GM13977 (cell line): Measurements from ENCODE around the gene IPO7.
A peak's percentile ranks its signal among the peaks of the same experiment; 100 is the strongest.
"Not testable (repeated sequence)": the region's sequence is repeated elsewhere in the genome, so short reads cannot be mapped to it uniquely, and the experiment has no call there.

Experiments used
- DNase-seq: peaks from one replicate; pipeline ENCODE4 v3.0.0; 2012; ENCODE audit warnings: low spot score
- in situ Hi-C: fragments of 300-500 bp; cut with MboI; formaldehyde crosslinking; loops from one replicate; pipeline ENCODE4 v1.12.0; 2022; ENCODE audit warnings: low sequenced_read_pairs, low pct_unique_long_range_greater_than_20kb, mixed read lengths, inconsistent platforms; ENCODE audit not compliant: unreplicated experiment
- TF ChIP-seq, protein P1 (sequence below): IDR thresholded peaks from 2 replicates; pipeline ENCODE4 v1.5.1; 2012; ENCODE audit warnings: mild to moderate bottlenecking, control low read depth; ENCODE audit not compliant: insufficient read depth; ENCODE audit errors: extremely low read depth, missing control alignments

The IPO7 gene

DNA sequence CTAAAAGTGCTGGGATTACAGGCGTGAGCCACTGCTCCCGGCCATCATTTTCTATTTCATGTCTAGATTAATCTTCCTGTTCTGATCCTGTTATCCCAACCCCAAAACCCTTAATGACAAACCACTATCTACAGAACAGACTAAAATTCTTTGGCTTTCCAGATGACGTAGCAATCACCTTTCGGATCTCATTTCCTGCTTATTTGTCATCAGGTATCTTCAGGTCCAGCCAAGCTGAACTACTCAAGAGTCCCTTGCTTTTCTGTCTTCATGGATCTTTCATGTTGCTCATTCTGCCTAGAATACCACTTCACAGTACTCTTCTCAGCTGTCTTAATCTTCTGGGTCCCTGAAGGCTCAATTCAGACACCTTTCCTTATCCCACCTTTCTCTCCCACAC is 27.4 kb upstream of the IPO7 start:
- in situ Hi-C loops, result no loop called here

DNA sequence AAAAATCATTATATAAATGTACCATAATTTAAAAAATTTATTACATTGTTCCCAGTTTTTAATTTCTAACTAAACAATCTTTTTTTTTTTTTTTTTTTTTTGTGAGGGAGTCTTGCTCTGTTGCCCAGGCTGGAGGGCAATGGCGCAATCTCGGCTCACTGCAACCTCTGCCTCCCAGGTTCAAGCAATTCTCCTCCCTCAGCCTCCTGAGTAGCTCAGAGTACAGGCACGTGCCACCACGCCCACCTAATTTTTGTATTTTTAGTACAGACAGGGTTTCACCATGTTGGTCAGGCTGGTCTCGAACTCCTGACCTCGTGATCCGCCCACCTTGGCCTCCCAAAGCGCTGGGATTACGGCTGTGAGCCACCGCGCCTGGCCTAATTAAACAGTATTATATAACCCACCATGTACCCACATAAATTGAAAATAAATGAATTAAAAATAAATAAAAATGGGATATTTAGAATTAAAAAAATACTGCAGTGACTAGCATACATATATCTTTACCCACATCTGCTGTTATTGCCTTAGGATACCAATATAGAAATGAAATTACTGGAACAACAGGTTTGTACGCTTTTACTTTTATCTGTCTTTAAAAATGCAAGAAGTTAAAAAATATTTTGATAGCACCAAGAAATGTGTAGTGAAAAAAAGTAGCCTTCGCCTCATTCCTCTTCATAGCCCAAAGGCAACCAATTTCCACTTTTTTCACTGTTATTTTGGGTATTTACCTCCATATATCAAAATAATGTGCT is 23.4 kb upstream of the IPO7 start:
- DNase-seq, in situ Hi-C loops: not testable (repeated sequence)

More for the DNA sequence above, 27.4 kb upstream of the IPO7 start:
- DNase-seq, result no peak
- TF ChIP-seq, protein P1, sequence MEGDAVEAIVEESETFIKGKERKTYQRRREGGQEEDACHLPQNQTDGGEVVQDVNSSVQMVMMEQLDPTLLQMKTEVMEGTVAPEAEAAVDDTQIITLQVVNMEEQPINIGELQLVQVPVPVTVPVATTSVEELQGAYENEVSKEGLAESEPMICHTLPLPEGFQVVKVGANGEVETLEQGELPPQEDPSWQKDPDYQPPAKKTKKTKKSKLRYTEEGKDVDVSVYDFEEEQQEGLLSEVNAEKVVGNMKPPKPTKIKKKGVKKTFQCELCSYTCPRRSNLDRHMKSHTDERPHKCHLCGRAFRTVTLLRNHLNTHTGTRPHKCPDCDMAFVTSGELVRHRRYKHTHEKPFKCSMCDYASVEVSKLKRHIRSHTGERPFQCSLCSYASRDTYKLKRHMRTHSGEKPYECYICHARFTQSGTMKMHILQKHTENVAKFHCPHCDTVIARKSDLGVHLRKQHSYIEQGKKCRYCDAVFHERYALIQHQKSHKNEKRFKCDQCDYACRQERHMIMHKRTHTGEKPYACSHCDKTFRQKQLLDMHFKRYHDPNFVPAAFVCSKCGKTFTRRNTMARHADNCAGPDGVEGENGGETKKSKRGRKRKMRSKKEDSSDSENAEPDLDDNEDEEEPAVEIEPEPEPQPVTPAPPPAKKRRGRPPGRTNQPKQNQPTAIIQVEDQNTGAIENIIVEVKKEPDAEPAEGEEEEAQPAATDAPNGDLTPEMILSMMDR, result no peak

DNA sequence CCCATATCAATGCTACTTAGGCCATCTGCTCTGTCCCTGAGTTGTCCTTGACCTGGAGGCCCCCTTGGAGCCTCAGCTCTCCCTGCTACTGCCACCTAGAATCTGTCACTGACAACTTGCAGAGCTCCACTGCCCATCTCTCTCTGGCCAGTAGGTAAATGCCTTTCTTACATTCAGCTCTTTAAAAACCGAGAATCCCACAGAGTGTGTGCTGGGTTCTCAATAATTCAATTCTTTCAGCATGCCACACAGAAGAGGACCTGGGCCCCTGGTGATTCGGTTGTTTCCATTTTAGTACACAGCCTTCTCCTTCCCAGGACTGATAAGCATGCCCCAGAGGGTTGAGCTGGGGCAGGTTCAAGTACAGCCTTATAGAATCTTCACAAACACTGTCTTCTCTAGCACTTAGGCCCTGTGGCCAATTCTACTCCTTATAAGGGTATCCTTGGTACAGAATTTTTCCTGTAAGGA is 22.0 kb upstream of the IPO7 start:
- TF ChIP-seq, protein P1, result no peak
- DNase-seq, result no peak
- in situ Hi-C loops, result no loop called here

GRCh38 chr11:9363954-9364912 is 20.2 kb upstream of the IPO7 start:
- TF ChIP-seq, protein P1, result no peak
- peak; percentile 91 for DNase-seq
- in situ Hi-C loops, result no loop called here

DNA sequence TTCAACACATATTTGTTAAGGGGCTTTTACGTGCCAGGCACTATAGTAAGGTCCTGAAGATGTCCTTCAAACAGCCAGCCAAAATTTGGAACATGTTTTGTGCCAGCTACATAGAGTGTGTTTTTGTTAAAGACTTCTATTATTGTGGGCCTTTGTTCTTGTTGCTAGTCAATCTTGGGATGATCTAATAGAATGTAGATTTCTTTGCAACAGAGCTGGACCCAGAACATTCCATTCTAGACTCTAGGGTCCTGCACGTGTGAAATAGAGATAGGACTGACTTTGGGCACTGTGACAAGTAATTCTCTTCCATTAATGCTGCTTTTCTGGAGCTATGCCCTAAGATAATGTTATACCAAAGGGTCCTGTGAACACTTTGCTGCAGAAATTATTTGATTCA is 16.9 kb upstream of the IPO7 start:
- TF ChIP-seq, protein P1, result no peak
- DNase-seq, result no peak
- in situ Hi-C loops, result no loop called here

DNA sequence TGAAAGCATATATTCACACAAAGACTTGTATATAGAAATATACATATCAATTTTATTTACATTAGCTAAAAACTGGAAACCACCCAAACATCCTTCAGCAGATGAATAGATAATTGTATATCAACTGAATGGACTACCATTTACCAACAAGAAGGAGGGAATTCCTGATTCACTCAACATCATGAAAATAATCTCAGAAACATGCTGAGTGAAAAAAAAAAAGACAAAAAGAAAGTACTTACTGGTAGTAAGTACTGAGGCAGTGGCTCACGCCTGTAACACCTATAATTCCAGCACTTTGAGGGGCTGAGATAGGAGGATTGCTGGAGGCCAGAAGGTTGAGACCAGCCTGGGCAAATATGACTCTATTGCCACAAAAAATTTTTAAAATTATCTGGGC is 7.4 kb upstream of the IPO7 start:
- in situ Hi-C loops, result no loop called here
- no peak for DNase-seq

More for the DNA sequence above, 7.4 kb upstream of the IPO7 start:
- TF ChIP-seq, protein P1, result no peak
